PFSK-1 (cell line): ENCODE measurements around the gene GMDS.

Experiments used
- FOXP2 ChIP-seq: optimal IDR thresholded peaks from 2 replicates; pipeline ENCODE3; 2011; ENCODE audit warnings: borderline replicate concordance, control low read depth, inconsistent platforms; ENCODE audit not compliant: insufficient read depth; ENCODE audit errors: extremely low read length, extremely low read depth
- POLR2AphosphoS5 ChIP-seq: IDR thresholded peaks from 2 replicates; pipeline ENCODE4 v1.6.1; 2012; ENCODE audit warnings: low read depth, mild to moderate bottlenecking, control low read depth, low read length, moderate library complexity
- SIN3A ChIP-seq: IDR thresholded peaks from 2 replicates; pipeline ENCODE4 v1.6.1; 2012; ENCODE audit warnings: mild to moderate bottlenecking, low read length, moderate library complexity, borderline replicate concordance; ENCODE audit not compliant: insufficient read depth
- TAF1 ChIP-seq: IDR thresholded peaks from 2 replicates; pipeline ENCODE4 v1.6.1; 2012; ENCODE audit warnings: low read length, control low read depth, borderline replicate concordance; ENCODE audit not compliant: insufficient read depth
- TF ChIP-seq, protein P1 (sequence below), 2 experiments: IDR thresholded peaks; 2 replicates each; pipeline versions ENCODE4 v1.6.1 to v1.8.0; 2011 to 2012; ENCODE audit warnings: low read depth in 2 of 2, low read length in 2 of 2, control low read depth in 1 of 2, inconsistent platforms in 1 of 2, mild to moderate bottlenecking in 1 of 2, moderate library complexity in 1 of 2; ENCODE audit not compliant: insufficient read depth in 1 of 2

Gene GMDS

DNA sequence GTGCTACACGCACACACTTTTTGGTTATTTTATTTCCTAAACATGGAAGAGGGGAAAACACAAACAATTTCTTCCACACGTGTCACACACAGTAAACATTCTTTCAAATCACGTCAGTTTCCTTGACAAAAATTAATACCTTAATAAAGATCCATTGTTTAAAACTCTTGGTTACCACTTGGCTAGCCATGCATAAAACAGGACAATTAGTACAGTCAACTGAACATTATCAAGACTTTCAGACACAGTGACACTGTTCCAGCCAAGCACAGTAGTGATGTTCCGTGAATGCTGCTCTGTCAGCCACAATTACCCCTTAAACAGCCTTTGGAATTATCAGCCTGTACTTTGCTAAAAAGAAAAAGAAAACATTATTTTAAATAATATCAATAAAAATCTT is 50.8 kb downstream of the GMDS start:
- no peak for TF ChIP-seq POLR2AphosphoS5
- TF ChIP-seq, protein P1, sequence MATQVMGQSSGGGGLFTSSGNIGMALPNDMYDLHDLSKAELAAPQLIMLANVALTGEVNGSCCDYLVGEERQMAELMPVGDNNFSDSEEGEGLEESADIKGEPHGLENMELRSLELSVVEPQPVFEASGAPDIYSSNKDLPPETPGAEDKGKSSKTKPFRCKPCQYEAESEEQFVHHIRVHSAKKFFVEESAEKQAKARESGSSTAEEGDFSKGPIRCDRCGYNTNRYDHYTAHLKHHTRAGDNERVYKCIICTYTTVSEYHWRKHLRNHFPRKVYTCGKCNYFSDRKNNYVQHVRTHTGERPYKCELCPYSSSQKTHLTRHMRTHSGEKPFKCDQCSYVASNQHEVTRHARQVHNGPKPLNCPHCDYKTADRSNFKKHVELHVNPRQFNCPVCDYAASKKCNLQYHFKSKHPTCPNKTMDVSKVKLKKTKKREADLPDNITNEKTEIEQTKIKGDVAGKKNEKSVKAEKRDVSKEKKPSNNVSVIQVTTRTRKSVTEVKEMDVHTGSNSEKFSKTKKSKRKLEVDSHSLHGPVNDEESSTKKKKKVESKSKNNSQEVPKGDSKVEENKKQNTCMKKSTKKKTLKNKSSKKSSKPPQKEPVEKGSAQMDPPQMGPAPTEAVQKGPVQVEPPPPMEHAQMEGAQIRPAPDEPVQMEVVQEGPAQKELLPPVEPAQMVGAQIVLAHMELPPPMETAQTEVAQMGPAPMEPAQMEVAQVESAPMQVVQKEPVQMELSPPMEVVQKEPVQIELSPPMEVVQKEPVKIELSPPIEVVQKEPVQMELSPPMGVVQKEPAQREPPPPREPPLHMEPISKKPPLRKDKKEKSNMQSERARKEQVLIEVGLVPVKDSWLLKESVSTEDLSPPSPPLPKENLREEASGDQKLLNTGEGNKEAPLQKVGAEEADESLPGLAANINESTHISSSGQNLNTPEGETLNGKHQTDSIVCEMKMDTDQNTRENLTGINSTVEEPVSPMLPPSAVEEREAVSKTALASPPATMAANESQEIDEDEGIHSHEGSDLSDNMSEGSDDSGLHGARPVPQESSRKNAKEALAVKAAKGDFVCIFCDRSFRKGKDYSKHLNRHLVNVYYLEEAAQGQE (IDR thresholded peaks at IDR 0.05; ENCODE audit: insufficient read depth in 1 of 2, low read depth in 2 of 2, low read length in 2 of 2), result no peak
- TF ChIP-seq FOXP2, result no peak
- TF ChIP-seq TAF1, result no peak
- no peak for TF ChIP-seq SIN3A

DNA sequence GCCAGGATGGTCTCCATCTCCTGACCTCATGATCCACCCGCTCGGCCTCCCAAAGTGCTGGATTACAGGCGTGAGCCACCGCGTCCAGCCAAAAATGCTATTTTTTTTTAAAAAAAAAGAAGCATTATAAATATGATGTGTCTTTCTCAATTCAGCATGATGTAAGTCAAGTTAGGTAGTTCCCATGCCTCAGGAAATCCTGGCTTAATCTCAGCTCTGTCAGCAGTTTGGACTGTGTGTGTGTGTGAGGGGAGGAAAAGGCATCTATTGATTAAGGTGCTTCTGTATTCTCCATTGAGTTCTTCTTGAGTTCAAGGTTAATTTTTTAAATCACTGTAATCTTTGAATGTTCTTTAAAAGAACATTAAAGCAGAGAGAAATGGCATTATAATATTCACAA is 51.5 kb downstream of the GMDS start:
- TF ChIP-seq FOXP2 (no peak), POLR2AphosphoS5 (no peak), TAF1 (no peak), SIN3A (no peak)
- TF ChIP-seq, protein P1 (IDR thresholded peaks at IDR 0.05; ENCODE audit: insufficient read depth in 1 of 2, low read depth in 2 of 2, low read length in 2 of 2), result no peak

DNA sequence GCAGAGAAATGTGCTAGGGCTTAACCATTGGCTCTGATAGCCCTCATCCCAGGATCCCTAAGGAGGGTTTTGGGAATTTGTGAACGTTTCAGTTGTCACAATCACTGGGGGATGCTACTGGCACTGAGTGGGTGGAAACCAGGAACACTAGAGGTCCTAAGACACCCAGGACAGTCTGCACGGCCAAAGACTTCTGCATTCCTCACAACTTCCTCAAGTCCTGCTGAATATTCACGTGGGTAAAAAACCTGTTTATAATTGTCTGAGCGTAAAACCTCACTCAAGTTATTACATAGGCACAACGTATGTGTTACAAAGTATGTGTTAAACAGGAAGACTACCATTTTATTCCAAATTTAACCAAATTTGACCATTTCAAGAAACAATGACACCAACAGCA is 52.4 kb downstream of the GMDS start:
- TF ChIP-seq FOXP2 (no peak), SIN3A (no peak), TAF1 (no peak), POLR2AphosphoS5 (no peak)
- TF ChIP-seq, protein P1 (IDR thresholded peaks at IDR 0.05; ENCODE audit: insufficient read depth in 1 of 2, low read depth in 2 of 2, low read length in 2 of 2), result no peak

DNA sequence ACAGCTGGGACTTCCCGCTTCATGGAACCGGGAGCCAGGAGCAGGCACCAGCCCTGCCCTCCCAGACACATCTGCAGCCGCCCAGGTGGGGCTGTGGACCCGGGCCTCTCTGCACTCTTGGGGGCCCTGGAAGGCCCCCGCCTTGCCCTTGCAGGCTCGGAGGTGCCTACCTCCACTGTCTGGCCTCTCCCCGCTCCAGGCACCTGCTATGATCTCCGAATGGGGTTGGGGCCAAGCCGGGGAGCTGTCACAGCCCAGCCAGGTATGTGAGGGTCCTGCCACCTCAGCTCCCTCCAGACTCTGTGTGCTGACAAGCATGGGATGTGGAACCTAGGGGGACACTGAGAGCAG is 54.0 kb downstream of the GMDS start:
- no peak for TF ChIP-seq SIN3A
- no peak for TF ChIP-seq FOXP2
- no peak for TF ChIP-seq TAF1
- TF ChIP-seq, protein P1 (IDR thresholded peaks at IDR 0.05; ENCODE audit: insufficient read depth in 1 of 2, low read depth in 2 of 2, low read length in 2 of 2), result no peak
- TF ChIP-seq POLR2AphosphoS5, result no peak

DNA sequence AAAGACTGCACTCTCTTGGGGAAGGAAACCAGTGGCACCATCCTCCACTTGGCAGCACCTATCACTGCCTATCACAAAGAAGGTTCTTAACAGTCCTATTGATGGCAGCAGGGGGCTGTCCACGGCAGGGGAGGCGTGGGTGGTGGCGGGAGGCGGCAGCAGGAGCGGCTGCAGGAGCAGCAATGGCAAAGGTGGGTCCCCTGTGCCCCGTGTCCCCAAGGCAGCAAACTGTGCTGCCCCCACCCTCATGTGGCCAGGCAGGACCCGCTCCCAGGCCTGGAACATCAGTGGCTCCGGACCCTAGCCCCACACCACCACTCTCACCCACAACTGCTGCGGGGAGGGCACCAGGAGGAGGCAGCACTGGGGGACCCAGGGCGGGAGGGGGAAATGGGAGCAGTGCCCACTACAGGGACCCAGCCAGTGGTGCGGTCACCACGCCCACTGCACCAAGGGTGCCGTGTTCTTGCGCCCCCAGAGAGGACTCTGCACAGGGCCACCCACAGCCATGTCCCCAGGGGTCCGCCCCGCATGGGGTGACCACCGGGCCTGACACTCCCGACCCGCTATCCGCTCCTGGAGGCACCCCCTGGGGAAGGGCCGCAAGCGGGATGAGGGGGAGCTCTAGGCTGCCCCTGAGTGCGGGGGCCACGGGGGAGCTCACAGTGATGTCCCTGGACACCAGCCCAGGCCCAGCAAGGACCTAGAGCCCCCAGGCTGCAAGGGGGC is 54.6 kb downstream of the GMDS start:
- TF ChIP-seq, protein P1 (IDR thresholded peaks at IDR 0.05; ENCODE audit: insufficient read depth in 1 of 2, low read depth in 2 of 2, low read length in 2 of 2), result no peak
- TF ChIP-seq TAF1, result no peak
- no peak for TF ChIP-seq POLR2AphosphoS5
- no peak for TF ChIP-seq FOXP2
- no peak for TF ChIP-seq SIN3A
